HG03060 (cell line): Measurements from ENCODE around the gene RAD51B.

ENCODE experiments used
- ATAC-seq: cut with Tn5 transposase; IDR thresholded peaks from one replicate; pipeline ENCODE4 v1.9.1; 2021; ENCODE audit warnings: low read depth, moderate number of reproducible peaks; ENCODE audit not compliant: unreplicated experiment

RAD51B gene

GRCh38 chr14:68523989-68524725 is 704.6 kb downstream of the RAD51B start:
- ATAC-seq = no peak

GRCh38 chr14:68525516-68525915 is 705.9 kb downstream of the RAD51B start:
- ATAC-seq = no peak

DNA sequence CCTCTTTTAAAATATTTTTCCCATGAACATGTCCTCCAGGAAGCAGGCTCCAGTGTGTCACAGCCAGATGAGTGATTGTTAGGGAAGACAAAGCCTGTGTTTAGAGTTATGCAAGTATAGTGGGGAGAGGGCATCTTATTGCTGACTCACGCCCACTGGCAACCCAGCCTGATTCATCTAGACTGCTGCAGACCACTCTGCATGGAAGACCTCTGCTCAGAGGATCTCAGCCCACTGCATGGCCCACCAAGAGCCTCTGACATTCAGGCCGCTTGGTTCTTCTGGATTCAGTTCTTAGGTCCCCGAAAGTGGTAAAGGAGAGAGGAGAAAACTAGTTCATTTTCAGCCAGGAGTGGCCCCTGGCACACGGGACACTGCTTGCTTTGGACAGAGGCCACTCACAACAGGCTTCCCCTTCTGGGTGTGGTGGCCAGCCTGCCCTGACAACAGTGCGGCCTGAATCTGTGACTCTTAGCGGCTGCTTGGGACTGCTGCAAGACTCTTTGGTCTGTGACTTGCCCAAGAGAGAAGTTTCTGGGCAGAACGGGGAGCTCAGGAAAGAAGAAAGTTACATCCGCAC is 707.0 kb downstream of the RAD51B start:
- no peak for ATAC-seq

DNA sequence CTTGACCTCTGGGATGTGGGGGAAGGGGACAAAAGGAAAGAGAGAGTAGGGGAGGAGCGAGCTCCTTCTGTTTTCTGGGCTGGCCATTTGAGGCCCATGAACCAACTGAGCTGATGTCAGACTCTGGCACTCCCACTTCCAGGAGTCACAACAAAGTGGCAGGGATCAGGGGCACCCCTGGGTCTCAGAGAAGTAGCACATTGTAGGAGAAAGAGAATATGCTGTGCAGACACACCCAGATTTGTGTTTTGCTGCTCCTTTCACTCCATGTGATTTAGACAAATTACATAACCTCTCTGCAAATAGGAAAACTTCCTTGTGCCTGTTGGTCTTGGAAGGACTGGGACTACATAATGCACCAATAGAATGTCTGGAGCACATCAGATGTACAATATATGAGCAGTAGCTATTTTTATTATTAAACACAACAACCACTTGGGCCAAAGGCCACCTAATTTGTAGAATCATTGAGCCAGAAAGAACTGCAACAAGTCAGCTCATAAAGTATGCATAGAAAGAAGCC is 707.8 kb downstream of the RAD51B start:
- ATAC-seq = no peak

GRCh38 chr14:68528040-68528687 is 708.6 kb downstream of the RAD51B start:
- ATAC-seq = no peak

DNA sequence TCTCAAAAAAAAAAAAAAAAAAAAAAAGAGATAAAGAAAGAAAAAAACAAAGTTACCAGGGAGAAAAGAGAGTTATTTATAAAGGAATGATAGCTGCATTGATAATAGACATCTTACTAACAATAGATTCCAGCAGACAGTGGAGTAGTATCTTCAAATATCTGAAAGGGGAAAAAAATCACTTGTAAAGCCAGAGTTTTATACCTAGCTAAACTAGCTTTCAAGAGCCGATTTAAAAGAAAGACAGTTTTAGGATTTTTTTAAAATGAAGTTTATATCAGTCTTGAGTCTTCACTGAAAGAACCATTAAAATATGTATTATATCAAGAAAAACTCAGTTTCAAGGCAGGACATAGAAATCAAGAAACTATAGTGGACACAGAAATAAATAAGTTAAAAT is 710.9 kb downstream of the RAD51B start:
- no peak for ATAC-seq

- no peak for ATAC-seq
These were observed 712.9 kb downstream of the RAD51B start for GRCh38 chr14:68532496-68532895.

- ATAC-seq = no peak
These were observed 714.7 kb downstream of the RAD51B start for GRCh38 chr14:68534276-68534675.

- ATAC-seq = no peak
These were observed 715.9 kb downstream of the RAD51B start for GRCh38 chr14:68535404-68536017.

- no peak for ATAC-seq
These were observed 716.4 kb downstream of the RAD51B start for GRCh38 chr14:68536018-68536410.

- ATAC-seq = no peak
These were observed 719.1 kb downstream of the RAD51B start for GRCh38 chr14:68538639-68539038.

GRCh38 chr14:68539241-68539737 is 719.7 kb downstream of the RAD51B start:
- no peak for ATAC-seq

DNA sequence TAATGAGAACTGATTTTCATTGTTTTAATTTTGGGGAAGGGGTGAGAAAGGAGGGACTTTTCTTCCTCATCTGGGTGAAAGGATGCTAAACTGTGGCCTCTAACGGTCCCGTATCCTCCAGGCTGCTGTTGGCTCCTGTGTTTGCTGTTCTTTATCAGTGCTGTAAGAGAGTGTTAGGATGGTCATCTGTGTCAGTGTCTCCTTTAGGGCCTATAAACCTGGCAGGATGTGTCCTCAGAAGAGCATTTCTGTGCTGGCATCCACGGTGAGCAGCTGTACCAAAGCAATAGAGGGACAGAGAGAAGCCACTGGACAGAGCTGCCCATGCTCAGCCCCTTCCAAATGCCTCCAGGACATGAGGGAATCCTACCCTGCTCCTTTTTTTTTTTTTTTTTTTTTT is 720.2 kb downstream of the RAD51B start:
- ATAC-seq = no peak

GRCh38 chr14:68541178-68541896 is 721.8 kb downstream of the RAD51B start:
- ATAC-seq = no peak

DNA sequence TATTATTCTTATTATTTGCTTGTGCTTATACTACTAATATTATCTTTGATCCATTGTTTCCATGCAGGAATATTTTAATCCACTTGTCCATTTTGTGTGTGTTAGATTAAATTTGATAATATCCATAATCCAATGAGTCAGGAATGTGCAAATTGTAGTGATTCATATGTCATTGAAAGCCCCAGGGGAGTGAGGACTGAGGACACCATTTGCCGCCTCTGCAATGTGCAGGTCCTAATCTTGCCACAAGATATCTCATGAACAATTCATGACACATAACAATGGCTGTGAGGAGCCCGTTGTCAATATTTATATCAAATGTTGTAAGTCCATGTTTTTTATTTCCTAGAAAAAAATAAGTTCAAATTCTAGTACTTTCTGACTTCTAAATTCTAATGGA is 722.8 kb downstream of the RAD51B start:
- ATAC-seq = no peak

DNA sequence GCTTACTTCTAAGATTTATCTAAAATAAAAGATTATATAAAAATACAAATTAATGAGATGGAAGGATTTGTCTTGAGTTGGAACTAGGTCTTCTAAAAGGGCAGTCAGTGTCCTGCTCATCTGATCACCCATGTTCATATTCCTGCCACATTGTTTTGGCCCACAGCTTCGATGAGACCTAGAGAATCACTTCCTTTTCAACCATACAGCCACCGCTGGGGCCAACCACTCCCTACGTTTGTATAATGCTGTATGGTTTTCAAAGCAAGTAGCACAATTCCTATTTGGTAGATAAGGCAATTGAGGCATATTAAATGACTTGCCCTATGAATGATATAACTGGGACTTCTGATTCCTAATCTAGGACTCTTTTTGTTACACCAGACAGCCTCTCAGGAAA is 723.9 kb downstream of the RAD51B start:
- ATAC-seq = no peak

DNA sequence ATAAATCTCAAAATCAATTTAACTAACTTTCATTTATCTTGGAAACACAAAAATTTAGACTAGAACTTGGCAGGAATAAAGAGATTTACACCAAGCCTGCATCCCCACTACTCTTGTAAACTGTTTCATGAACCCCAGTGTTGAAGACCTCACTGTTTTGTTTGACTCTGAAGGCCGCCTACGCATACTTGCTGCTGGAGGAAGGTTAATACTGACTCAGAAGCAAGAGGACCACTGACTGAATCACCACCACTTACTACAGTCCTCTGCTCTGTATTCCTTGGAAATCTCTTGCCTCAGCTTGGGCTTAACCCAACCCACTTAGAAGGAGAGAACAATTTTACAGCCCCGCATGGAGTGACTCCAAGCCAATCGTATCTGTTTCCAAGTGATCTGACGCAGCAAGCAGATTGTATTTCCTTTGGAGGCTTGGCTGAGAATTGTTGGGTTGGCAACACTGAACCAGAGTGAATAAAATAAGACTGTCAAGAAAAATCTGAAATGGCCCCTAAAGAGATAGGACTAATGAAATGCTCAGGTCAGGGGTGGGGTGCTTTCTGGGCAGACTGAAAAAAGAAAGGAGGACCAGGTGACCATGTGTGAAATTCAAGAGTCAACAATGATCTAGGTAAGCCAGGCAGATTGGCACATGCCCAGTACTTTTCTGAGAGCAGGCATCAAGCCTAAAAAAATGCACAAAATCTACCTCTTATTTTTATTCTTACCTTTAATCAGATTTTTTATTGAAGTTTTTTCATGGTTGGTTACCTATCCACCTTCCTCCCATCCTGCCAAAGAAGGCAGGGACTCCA is 724.7 kb downstream of the RAD51B start:
- ATAC-seq = no peak

DNA sequence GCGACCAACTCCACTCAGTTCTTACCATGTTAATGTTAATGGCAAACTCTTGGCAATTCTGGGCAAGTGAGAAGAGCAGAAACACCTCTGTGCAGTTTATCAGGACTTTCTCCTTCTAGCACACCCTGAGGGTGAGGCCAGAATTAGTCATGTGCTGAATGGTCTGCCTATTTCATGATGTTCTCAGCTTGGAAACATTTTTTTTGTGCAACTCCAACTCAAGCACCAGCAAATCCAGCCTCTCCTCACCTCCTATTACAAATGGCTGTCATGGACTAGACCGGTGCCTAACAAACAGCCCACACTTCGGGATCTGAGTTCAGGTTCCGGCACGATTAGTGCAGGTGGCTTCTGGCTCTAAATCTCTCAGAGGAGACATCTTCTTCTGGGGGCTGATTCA is 727.3 kb downstream of the RAD51B start:
- no peak for ATAC-seq

- ATAC-seq = no peak
These were observed 728.0 kb downstream of the RAD51B start for GRCh38 chr14:68547305-68548193.
